Spleen (tissue), 11 donors: ENCODE results near the gene BTNL9. TPM values are rescaled to one million over a fixed set of nuclear protein-coding genes. Genes with fewer than 3 reads are reported as not detected.
"Not testable (repeated sequence)": the region's sequence is repeated elsewhere in the genome, so short reads cannot be mapped to it uniquely, and the experiment has no call there.

Experiments
- DNase-seq: peaks from one replicate; pipeline ENCODE4 v3.0.0-alpha.2; 2020
- H3K27ac ChIP-seq, 8 donors: fragments of 200-600 bp; sonication (generic) in 7 of 8; 1 replicate in 4 of 8; 2 replicates in 4 of 8; pipeline versions ENCODE4 v1.5.0 to v1.8.0; 2016 to 2021; ENCODE audit warnings: inconsistent platforms in 4 of 8, mild to moderate bottlenecking in 4 of 8, moderate library complexity in 1 of 8
- H3K27me3 ChIP-seq, 7 donors: fragments of 200-600 bp; sonication (generic) in 6 of 7; replicated peaks in 1 of 7; 1 replicate in 4 of 7; 2 replicates in 3 of 7; pipeline versions ENCODE4 v1.5.0 to v1.8.0; 2016 to 2021; ENCODE audit warnings: inconsistent platforms in 3 of 7, mild to moderate bottlenecking in 1 of 7
- H3K36me3 ChIP-seq, 6 donors: fragments of 200-600 bp; sonication (generic) in 5 of 6; 1 replicate in 4 of 6; 2 replicates in 2 of 6; pipeline versions ENCODE4 v1.5.0 to v1.8.0; 2016 to 2021; ENCODE audit warnings: inconsistent platforms in 2 of 6
- H3K4me1 ChIP-seq, 6 donors: fragments of 200-600 bp; sonication (generic) in 5 of 6; 1 replicate in 3 of 6; 2 replicates in 3 of 6; pipeline versions ENCODE4 v1.5.0 to v1.8.0; 2016 to 2021; ENCODE audit warnings: inconsistent platforms in 3 of 6
- H3K4me3 ChIP-seq, 8 donors: fragments of 200-600 bp; sonication (generic) in 7 of 8; 1 replicate in 4 of 8; 2 replicates in 4 of 8; pipeline versions ENCODE4 v1.5.0 to v1.8.0; 2016 to 2021; ENCODE audit warnings: inconsistent platforms in 4 of 8, mild to moderate bottlenecking in 4 of 8, moderate library complexity in 2 of 8
- H3K9me3 ChIP-seq, 8 donors: fragments of 200-600 bp; sonication (generic) in 7 of 8; 1 replicate in 4 of 8; 2 replicates in 4 of 8; pipeline versions ENCODE4 v1.5.0 to v1.8.0; 2016 to 2021; ENCODE audit warnings: inconsistent platforms in 4 of 8
- CTCF ChIP-seq, 11 experiments: fragments of 200-600 bp in 7 of 11; fragments of 450-650 bp in 4 of 11; sonication (generic) in 4 of 11; IDR thresholded peaks in 8 of 11; conservative IDR thresholded peaks in 3 of 11; 1 replicate in 7 of 11; 2 replicates in 4 of 11; pipeline versions ENCODE4 v1.4.0 to v1.8.0; 2016 to 2021; ENCODE audit warnings: antibody characterized with exemption in 11 of 11, inconsistent platforms in 4 of 11, mild to moderate bottlenecking in 1 of 11
- POLR2A ChIP-seq, 3 donors: fragments of 450-650 bp; IDR thresholded peaks; one replicate each; pipeline ENCODE4 v1.5.1; 2017; ENCODE audit warnings: antibody characterized with exemption in 3 of 3, mild to moderate bottlenecking in 1 of 3
- POLR2AphosphoS5 ChIP-seq, 3 donors: sonication (generic); formaldehyde crosslinking; IDR thresholded peaks; one replicate each; pipeline ENCODE4 v1.5.1; 2017; ENCODE audit warnings: antibody characterized with exemption in 3 of 3
- WGBS, 5 donors: extraction: QIAGEN DNeasy Blood & Tissue Kit in 3 of 5; methylation state at CpG; one replicate each; pipeline versions ENCODE4 v1.1.5 to v1.1.7; 2013 to 2018; 5-methylcytosine and 5-hydroxymethylcytosine counted together
- intact Hi-C: fragments of 100-400 bp; cut with DNase I; formaldehyde crosslinking; loops from one replicate; pipeline ENCODE4 v1.15.0; 2023; ENCODE audit warnings: low total_unique reads
- polyA plus RNA-seq, 3 donors: library from polyadenylated mRNA; stranded (reverse); fragments of 200-250 nt; gene quantifications; one replicate each; pipeline ENCODE4 v1.2.1, GENCODE V29; 2013
- total RNA-seq, 7 donors: library from RNA; depleted of rRNA in 3 of 7; stranded (reverse); fragments of >200 nt in 3 of 7; fragmentation: NEBNext Ultra II Directional in 4 of 7; extraction: Animal tissue kit (Norgen Biotek cat#: 25700) in 4 of 7; gene quantifications; one replicate each; pipeline versions ENCODE4 v1.1.0 to v1.2.1, GENCODE V29; 2016 to 2021
- donor health status: healthy with polysubstance abuse.
- donor health status: DM: no; HTN: no; CAD: no; lungs with moderate emphysema.
- donor health status: DM: no; HTN: no; CAD: no.
- donor health status: Bipolar disorder and iron deficiency.
- donor health status: healthy.
- donor health status: DM: no; HTN: no; CAD: no.
- donor health status: DM: yes; HTN: yes; CAD: no.

Gene BTNL9
- total and polyA plus RNA-seq, 10 donors, result 17.2 to 123 (median 85.7) TPM

DNA sequence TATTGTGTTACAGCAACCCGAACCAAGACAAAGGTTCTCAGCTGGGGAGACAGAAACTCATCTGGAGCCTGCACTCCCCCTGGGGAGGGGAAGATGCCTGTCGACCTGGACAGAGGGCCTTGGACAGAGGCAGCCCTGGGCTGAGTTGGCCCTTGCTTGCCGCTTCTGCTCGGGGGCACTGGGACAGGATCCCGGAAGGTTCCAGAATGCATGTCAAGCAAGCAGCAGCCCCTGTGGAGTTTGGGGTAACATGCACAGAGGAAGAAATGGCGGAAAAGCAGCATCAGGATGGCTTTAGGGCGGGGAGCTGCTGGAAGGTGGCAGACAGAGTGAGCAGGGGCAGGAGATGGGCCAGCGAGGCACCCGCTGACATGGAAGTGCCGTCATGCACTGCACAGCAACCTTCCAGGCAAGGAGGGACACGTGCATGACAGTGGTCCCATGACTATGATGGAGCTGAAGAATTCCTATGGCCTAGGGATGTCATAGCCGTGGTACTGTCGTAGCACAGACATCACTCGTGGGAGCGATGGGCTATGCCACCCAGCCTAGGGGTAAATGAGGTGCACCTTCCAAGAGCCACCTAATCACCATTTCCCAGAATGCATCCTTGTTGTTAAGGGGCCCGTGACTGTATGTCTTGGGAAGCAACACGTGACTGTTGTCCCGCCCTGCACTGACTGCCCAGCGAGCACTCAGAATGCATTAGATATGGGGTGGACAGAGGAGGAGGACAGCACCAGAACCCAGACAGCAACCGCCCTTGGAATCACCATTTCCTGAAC, 64.7 kb downstream of the BTNL9 start:
- H3K4me1 ChIP-seq, result peaks cover 0 to 11% (median 6%) of the 10 kb centered on the region in 6 donors
- intact Hi-C loops, DNase-seq, H3K36me3 ChIP-seq, H3K4me3 ChIP-seq, H3K9me3 ChIP-seq, H3K27ac ChIP-seq: not testable (repeated sequence)
- H3K27me3 ChIP-seq, result peaks cover 1 to 75% (median 31%) of the 10 kb centered on the region in 7 donors
- WGBS, 5 donors, result 25 to 72% (median 60%) methylated on average over 12 to 20 of the region's 20 CpGs

DNA sequence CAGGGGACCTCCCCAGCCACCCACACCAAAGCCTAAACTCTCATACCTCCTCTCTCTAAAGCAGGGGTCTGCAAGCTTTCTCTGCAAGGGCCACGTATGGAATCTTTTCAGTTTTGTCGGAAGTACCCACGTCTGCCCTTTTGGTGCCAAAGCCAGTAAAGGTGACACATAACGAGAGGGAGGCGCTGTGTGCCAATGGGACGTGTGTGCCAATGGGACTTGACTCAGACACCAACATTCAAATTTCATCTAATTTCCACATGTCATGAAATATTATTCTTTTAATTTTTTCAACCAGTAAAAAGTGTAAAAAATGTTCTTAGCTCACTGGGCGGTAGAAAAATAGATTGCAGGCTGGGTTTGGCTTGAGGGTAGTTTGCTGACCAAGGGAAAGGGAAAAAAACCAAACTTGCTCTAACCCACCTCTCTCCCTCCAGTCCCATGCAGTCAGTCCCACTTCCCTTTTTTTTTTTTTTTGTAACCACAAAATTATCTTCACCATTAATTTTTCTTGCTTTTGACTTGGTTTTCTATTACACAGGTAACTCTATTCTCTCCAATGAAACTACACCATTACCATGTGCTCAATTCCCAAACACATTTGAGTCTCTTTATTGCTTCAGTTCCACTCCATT, 65.4 kb downstream of the BTNL9 start:
- 45 to 72% (median 62%) methylated on average over 7 of the region's 7 CpGs for WGBS, 5 donors
- no peaks in the 10 kb centered on the region for H3K36me3 ChIP-seq
- no peak for DNase-seq
- H3K9me3 ChIP-seq, result no peaks in the 10 kb centered on the region
- TF ChIP-seq POLR2A (IDR thresholded peaks at IDR 0.05), result no peak
- no peak for TF ChIP-seq POLR2AphosphoS5 (IDR thresholded peaks at IDR 0.05)
- no peak for TF ChIP-seq CTCF (IDR thresholded peaks at IDR 0.05 in 8 of 11, conservative IDR thresholded peaks at IDR 0.05 in 3 of 11)
- no peak overlapping the region for H3K4me3 ChIP-seq
- peaks cover 3 to 75% (median 24%) of the 10 kb centered on the region in 7 donors for H3K27me3 ChIP-seq
- H3K27ac ChIP-seq, result no peak overlapping the region
- intact Hi-C loops, result no loop called here
- peaks cover 0 to 5% (median under 1%) of the 10 kb centered on the region in 6 donors for H3K4me1 ChIP-seq

GRCh38 chr5:181107699-181108098, 67.6 kb downstream of the BTNL9 start:
- H3K36me3 ChIP-seq, result no peaks in the 10 kb centered on the region
- intact Hi-C loops, result no loop called here
- H3K9me3 ChIP-seq, result no peaks in the 10 kb centered on the region
- TF ChIP-seq POLR2A (IDR thresholded peaks at IDR 0.05) (no peak), CTCF (IDR thresholded peaks at IDR 0.05 in 8 of 11, conservative IDR thresholded peaks at IDR 0.05 in 3 of 11) (no peak), POLR2AphosphoS5 (IDR thresholded peaks at IDR 0.05) (no peak)
- H3K4me3 ChIP-seq, result no peak overlapping the region
- H3K27me3 ChIP-seq, result peaks cover 3 to 92% (median 24%) of the 10 kb centered on the region in 7 donors
- no peak overlapping the region for H3K27ac ChIP-seq
- WGBS, 5 donors, result 74 to 81% (median 78%) methylated on average over 9 of the region's 9 CpGs
- H3K4me1 ChIP-seq, result peaks cover 0 to 4% (median 0%) of the 10 kb centered on the region in 6 donors
- DNase-seq, result no peak

DNA sequence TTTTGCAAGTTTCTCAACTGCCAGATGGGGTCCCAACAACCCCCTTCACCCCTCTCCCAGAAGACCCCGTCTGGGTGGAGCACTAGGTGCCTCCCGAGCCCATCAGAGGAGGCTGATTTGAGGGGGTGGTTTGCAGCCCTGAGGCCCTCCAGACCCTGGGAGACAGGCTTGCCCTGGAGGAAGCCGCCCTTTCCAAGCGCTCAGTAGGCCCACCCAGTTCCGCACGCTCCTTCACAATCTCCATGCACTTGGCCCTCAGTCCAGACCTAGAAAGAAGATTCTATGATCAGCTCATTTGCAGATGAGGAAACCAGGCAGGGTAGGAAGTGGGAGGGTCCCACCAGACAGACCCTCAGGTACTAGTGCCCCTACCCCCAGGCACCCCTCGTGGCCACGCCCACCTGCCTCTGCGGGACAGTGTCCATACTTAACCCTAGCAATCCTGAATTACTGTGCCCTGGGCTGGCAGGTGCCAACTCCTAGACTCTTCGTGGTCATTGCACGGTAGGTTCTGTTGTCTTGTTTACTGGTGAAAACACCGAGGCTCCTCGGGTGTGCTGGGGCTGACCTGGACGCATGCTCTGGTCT, 68.6 kb downstream of the BTNL9 start:
- no peak for DNase-seq
- Histone ChIP-seq H3K4me3 (no peak overlapping the region), H3K27me3 (peaks cover 3 to 95% (median 24%) of the 10 kb centered on the region in 7 donors), H3K36me3 (no peaks in the 10 kb centered on the region), H3K9me3 (no peaks in the 10 kb centered on the region), H3K4me1 (peaks cover 0 to 4% (median 0%) of the 10 kb centered on the region in 6 donors), H3K27ac (no peak overlapping the region)
- 71 to 82% (median 73%) methylated on average over 13 to 14 of the region's 14 CpGs for WGBS, 5 donors
- intact Hi-C loops, result no loop called here
- TF ChIP-seq POLR2A (IDR thresholded peaks at IDR 0.05) (no peak), CTCF (IDR thresholded peaks at IDR 0.05 in 8 of 11, conservative IDR thresholded peaks at IDR 0.05 in 3 of 11) (no peak), POLR2AphosphoS5 (IDR thresholded peaks at IDR 0.05) (no peak)
